Colonic mucosa (tissue), 4 donors: ENCODE data around the gene ARHGEF19. TPM values are rescaled to one million over a fixed set of nuclear protein-coding genes. Genes with fewer than 3 reads are reported as not detected.

ENCODE experiments used
- DNase-seq: peaks from one replicate; pipeline ENCODE4 v3.0.0-alpha.2; 2020
- H3K27ac ChIP-seq: fragments of 200-600 bp; one replicate; pipeline ENCODE4 v1.8.0; 2021
- H3K27me3 ChIP-seq: fragments of 200-600 bp; one replicate; pipeline ENCODE4 v1.8.0; 2021
- H3K36me3 ChIP-seq: fragments of 200-600 bp; one replicate; pipeline ENCODE4 v1.8.0; 2021
- H3K4me1 ChIP-seq: fragments of 200-600 bp; one replicate; pipeline ENCODE4 v1.8.0; 2021; ENCODE audit warnings: mild to moderate bottlenecking
- H3K4me3 ChIP-seq: fragments of 200-600 bp; one replicate; pipeline ENCODE4 v1.8.0; 2021
- H3K9ac ChIP-seq, 2 donors: one replicate each; pipeline ENCODE4 v1.7.0; 2013; ENCODE audit warnings: control low read depth in 2 of 2, low read depth in 2 of 2, low read length in 2 of 2
- H3K9me3 ChIP-seq: fragments of 200-600 bp; one replicate; pipeline ENCODE4 v1.8.0; 2021
- intact Hi-C: fragments of 100-400 bp; cut with DNase I; formaldehyde crosslinking; loops from one replicate; pipeline ENCODE4 v1.14.1; 2022
- total RNA-seq, 2 donors: library from RNA; stranded (reverse); fragmentation: NEBNext Ultra II Directional in 1 of 2; extraction: Animal tissue kit (Norgen Biotek cat#: 25700) in 1 of 2; gene quantifications; one replicate each; pipeline ENCODE4 v1.2.1, GENCODE V29; 2021
- TF ChIP-seq, protein P1 (sequence below): fragments of 200-600 bp; IDR thresholded peaks from one replicate; pipeline ENCODE4 v1.8.0; 2022; ENCODE audit warnings: antibody characterized with exemption, mild to moderate bottlenecking
- donor health status: healthy.
- donor health status: DM: no; HTN: no; CAD: no.
- donor health status: DM: no; HTN: no; CAD: no.

Gene ARHGEF19
- total RNA-seq, 2 donors from 2014 or later, result 5.8 to 9.0 TPM

DNA sequence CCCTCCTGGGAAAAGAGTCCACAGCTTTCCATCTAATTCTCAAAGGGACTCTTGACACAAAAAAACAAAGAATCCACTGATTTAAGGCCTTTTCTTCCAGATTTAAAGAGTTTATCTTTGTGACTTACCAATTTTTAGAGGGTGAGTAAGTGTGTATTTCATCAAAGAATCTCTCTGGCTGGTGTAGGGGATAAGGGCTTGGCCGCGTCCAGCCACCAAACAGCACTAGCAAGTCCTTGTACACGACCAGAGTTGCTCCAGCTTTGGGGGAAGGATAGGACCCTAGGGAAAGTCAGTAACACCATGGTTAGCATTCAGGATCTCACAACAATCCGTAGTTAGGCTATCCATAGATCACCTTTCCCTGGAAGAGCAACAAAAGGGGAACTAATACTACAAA lies 44.0 kb upstream of the ARHGEF19 start:
- no peak overlapping the region for H3K27ac ChIP-seq
- intact Hi-C loops, result loop anchor here (10.0 kb wide), 1 partner anchor 98 kb away; the partner anchor contains the start of gene FBXO42
- H3K27me3 ChIP-seq, result no peaks in the 10 kb centered on the region
- DNase-seq, result no peak
- H3K9me3 ChIP-seq, result no peaks in the 10 kb centered on the region
- H3K4me3 ChIP-seq, result no peak overlapping the region
- H3K9ac ChIP-seq, result no peak overlapping the region
- no peaks in the 10 kb centered on the region for H3K4me1 ChIP-seq
- TF ChIP-seq, protein P1, sequence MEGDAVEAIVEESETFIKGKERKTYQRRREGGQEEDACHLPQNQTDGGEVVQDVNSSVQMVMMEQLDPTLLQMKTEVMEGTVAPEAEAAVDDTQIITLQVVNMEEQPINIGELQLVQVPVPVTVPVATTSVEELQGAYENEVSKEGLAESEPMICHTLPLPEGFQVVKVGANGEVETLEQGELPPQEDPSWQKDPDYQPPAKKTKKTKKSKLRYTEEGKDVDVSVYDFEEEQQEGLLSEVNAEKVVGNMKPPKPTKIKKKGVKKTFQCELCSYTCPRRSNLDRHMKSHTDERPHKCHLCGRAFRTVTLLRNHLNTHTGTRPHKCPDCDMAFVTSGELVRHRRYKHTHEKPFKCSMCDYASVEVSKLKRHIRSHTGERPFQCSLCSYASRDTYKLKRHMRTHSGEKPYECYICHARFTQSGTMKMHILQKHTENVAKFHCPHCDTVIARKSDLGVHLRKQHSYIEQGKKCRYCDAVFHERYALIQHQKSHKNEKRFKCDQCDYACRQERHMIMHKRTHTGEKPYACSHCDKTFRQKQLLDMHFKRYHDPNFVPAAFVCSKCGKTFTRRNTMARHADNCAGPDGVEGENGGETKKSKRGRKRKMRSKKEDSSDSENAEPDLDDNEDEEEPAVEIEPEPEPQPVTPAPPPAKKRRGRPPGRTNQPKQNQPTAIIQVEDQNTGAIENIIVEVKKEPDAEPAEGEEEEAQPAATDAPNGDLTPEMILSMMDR, result no peak
- peaks cover 8% of the 10 kb centered on the region for H3K36me3 ChIP-seq

DNA sequence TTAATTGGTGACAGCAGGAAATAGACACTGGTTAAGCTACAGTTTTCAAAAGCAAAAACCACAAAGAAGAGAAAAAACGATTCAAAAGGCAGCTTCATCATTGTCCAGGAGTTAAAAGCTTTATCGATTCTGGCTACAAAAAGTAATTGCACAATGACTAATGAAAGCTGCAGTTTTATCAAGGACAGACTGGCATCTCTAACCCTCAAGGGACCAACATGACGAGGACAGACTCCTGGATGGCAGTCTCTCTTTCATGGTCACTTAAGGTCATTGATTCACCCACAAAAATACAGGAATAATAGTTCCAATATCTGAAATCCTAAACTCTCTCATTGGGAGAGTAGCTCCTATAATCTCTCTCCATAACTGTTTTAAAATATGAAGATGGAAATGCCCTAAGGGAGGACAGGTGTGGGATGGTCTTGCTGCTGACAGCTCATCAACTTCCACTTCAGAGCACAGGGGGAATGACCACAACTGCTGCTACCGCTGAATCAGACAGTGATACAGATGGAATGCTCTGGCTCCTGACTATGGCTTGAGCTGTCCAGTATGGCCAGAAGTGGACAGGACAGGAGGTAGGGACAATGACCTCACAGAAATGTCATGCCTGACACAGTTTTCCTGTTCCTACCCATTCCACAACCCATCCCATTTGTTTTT lies 41.9 kb upstream of the ARHGEF19 start:
- TF ChIP-seq, protein P1, result no peak
- H3K4me1 ChIP-seq, result peaks cover 8% of the 10 kb centered on the region
- H3K4me3 ChIP-seq, result no peak overlapping the region
- H3K9ac ChIP-seq, result no peak overlapping the region
- no peak overlapping the region for H3K27ac ChIP-seq
- intact Hi-C loops, result loop anchor here (10.0 kb wide), 1 partner anchor 100 kb away; the partner anchor contains the start of gene FBXO42
- no peaks in the 10 kb centered on the region for H3K9me3 ChIP-seq
- H3K36me3 ChIP-seq, result peaks cover 8% of the 10 kb centered on the region
- no peak for DNase-seq
- H3K27me3 ChIP-seq, result no peaks in the 10 kb centered on the region

DNA sequence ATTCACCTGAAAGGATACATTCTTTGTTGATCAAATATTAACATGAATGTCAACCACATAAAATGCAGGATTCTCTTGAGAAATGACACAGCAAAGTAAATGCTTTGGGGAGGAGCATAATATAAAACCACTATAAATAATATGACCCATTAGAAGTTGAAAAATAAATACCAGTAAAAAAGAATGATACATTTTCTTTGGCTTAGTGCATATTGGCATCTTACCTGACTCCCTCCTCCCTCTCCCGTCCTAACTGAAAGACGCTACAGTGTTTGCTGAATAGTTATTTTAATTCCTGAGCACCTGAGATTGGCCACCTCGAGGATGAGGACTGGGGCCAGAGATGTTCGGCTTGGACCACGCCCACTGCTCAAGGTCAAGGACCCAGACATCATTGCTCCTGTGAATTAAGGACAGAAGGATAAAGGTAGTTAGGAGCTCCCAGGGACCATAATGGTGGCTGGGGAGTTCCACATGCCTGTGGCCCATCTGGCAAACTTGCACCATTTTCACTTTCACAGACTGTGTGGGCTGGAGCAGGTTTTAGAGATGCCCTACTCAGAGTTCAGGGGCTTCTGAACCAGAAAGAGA lies 41.0 kb upstream of the ARHGEF19 start:
- Histone ChIP-seq H3K4me1 (peaks cover 17% of the 10 kb centered on the region), H3K9ac (no peak overlapping the region), H3K27ac (no peak overlapping the region), H3K9me3 (no peaks in the 10 kb centered on the region), H3K36me3 (peaks cover 8% of the 10 kb centered on the region), H3K27me3 (no peaks in the 10 kb centered on the region), H3K4me3 (no peak overlapping the region)
- no peak for DNase-seq
- intact Hi-C loops, result loop anchor here (10.0 kb wide), 1 partner anchor 101 kb away; the partner anchor contains the start of gene FBXO42
- TF ChIP-seq, protein P1, result no peak

DNA sequence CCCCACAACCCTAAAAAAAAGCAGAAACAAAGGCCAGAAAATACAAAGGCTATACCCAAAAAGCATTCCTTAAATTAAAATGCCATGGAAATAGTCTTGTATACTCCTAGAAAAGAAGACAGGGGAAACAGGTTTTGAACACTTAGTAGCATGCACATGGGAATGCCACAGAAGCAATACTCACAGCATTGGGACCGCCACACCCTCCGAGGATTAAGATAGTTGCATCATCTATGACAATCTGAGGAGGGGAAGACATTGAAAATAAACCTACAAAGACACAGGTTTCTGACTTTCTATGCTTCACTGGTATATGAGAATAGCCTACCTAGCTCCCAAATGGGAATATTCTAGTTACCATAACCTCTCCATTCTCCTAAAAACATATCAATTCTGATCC lies 40.5 kb upstream of the ARHGEF19 start:
- no peak overlapping the region for H3K27ac ChIP-seq
- DNase-seq, result no peak
- H3K4me3 ChIP-seq, result no peak overlapping the region
- peaks cover 8% of the 10 kb centered on the region for H3K36me3 ChIP-seq
- H3K27me3 ChIP-seq, result no peaks in the 10 kb centered on the region
- intact Hi-C loops, result loop anchor here (10.0 kb wide), 1 partner anchor 102 kb away; the partner anchor contains the start of gene FBXO42
- no peak overlapping the region for H3K9ac ChIP-seq
- H3K9me3 ChIP-seq, result no peaks in the 10 kb centered on the region
- TF ChIP-seq, protein P1, result no peak
- peaks cover 22% of the 10 kb centered on the region for H3K4me1 ChIP-seq

DNA sequence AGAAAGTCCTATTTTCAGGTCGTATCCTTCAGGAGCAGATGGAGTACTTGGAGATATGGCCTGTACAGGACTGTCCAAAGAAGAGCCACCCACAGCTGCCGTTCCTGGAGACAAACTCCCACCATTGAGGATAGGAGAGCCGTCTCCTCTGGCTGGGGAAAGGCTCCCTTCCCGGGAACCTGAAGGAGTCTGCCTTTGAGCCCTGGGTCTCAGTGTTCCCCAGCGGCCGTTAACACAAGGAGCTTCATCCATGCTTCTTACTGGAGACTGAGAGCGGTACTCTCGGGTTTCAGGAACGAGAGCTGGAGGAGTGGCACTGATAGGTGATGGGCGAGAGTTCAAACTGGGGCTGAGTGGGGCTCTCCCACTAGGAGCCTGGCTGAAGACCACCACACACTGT lies 38.9 kb upstream of the ARHGEF19 start:
- Histone ChIP-seq H3K4me1 (peaks cover 25% of the 10 kb centered on the region), H3K9me3 (no peaks in the 10 kb centered on the region), H3K27me3 (no peaks in the 10 kb centered on the region), H3K9ac (no peak overlapping the region), H3K4me3 (no peak overlapping the region), H3K36me3 (peaks cover 8% of the 10 kb centered on the region), H3K27ac (no peak overlapping the region)
- DNase-seq, result no peak
- TF ChIP-seq, protein P1, result no peak
- intact Hi-C loops, result loop anchor here (10.0 kb wide), 1 partner anchor 103 kb away; the partner anchor contains the start of gene FBXO42
